PFSK-1 (cell line): ENCODE results near the gene ABTB1.

Experiments used
- FOXP2 ChIP-seq: optimal IDR thresholded peaks from 2 replicates; pipeline ENCODE3; 2011; ENCODE audit warnings: borderline replicate concordance, control low read depth, inconsistent platforms; ENCODE audit not compliant: insufficient read depth; ENCODE audit errors: extremely low read length, extremely low read depth
- POLR2AphosphoS5 ChIP-seq: IDR thresholded peaks from 2 replicates; pipeline ENCODE4 v1.6.1; 2012; ENCODE audit warnings: low read depth, mild to moderate bottlenecking, control low read depth, low read length, moderate library complexity
- REST ChIP-seq, 2 experiments: IDR thresholded peaks; 2 replicates each; pipeline versions ENCODE4 v1.6.1 to v1.8.0; 2011 to 2012; ENCODE audit warnings: low read depth in 2 of 2, low read length in 2 of 2, control low read depth in 1 of 2, inconsistent platforms in 1 of 2, mild to moderate bottlenecking in 1 of 2, moderate library complexity in 1 of 2; ENCODE audit not compliant: insufficient read depth in 1 of 2
- SIN3A ChIP-seq: IDR thresholded peaks from 2 replicates; pipeline ENCODE4 v1.6.1; 2012; ENCODE audit warnings: mild to moderate bottlenecking, low read length, moderate library complexity, borderline replicate concordance; ENCODE audit not compliant: insufficient read depth
- TAF1 ChIP-seq: IDR thresholded peaks from 2 replicates; pipeline ENCODE4 v1.6.1; 2012; ENCODE audit warnings: low read length, control low read depth, borderline replicate concordance; ENCODE audit not compliant: insufficient read depth

- no peak for TF ChIP-seq TAF1
- no peak for TF ChIP-seq POLR2AphosphoS5
- no peak for TF ChIP-seq SIN3A
- no peak for TF ChIP-seq REST (IDR thresholded peaks at IDR 0.05; ENCODE audit: insufficient read depth in 1 of 2, low read depth in 2 of 2, low read length in 2 of 2)
- no peak for TF ChIP-seq FOXP2
These were observed 39.7 kb downstream of the ABTB1 start for GRCh38 chr3:127712461-127712860.
